ENCODE data around the gene MAGEC3. TPM values are rescaled to one million over a fixed set of nuclear protein-coding genes. Genes with fewer than 3 reads are reported as not detected.
A peak's percentile ranks its signal among the peaks of the same experiment; 100 is the strongest.

MAGEC3 gene
- total RNA-seq, 1 donor from 2014 or later: not detected

GRCh38 chrX:141924293-141924692 lies 86.2 kb downstream of the MAGEC3 start:
- H3K4me3 Mint-ChIP-seq (ENCODE audit: low read depth): no peak overlapping the region
- no peak for DNase-seq (ENCODE audit: low spot score, unreplicated experiment)
- TF ChIP-seq CTCF (IDR thresholded peaks at IDR 0.05; ENCODE audit: unreplicated experiment): no peak
- no peaks in the 10 kb centered on the region for H3K4me1 Mint-ChIP-seq (ENCODE audit: low read depth)
- no peak overlapping the region for H3K27ac Mint-ChIP-seq
- no peaks in the 10 kb centered on the region for H3K36me3 Mint-ChIP-seq (ENCODE audit: insufficient read depth)
- H3K9me3 Mint-ChIP-seq (ENCODE audit: low read depth): peaks cover 27% of the 10 kb centered on the region
- H3K27me3 Mint-ChIP-seq: no peaks in the 10 kb centered on the region

GRCh38 chrX:141928432-141928831 lies 90.3 kb downstream of the MAGEC3 start:
- no peak overlapping the region for H3K4me3 Mint-ChIP-seq (ENCODE audit: low read depth)
- DNase-seq (ENCODE audit: low spot score, unreplicated experiment): no peak
- no peaks in the 10 kb centered on the region for H3K36me3 Mint-ChIP-seq (ENCODE audit: insufficient read depth)
- no peak overlapping the region for H3K27ac Mint-ChIP-seq
- no peaks in the 10 kb centered on the region for H3K27me3 Mint-ChIP-seq
- H3K9me3 Mint-ChIP-seq (ENCODE audit: low read depth): peaks cover 25% of the 10 kb centered on the region
- no peak for TF ChIP-seq CTCF (IDR thresholded peaks at IDR 0.05; ENCODE audit: unreplicated experiment)
- no peaks in the 10 kb centered on the region for H3K4me1 Mint-ChIP-seq (ENCODE audit: low read depth)

GRCh38 chrX:141934059-141934641 lies 96.0 kb downstream of the MAGEC3 start:
- H3K9me3 Mint-ChIP-seq (ENCODE audit: low read depth): peaks cover 13% of the 10 kb centered on the region

GRCh38 chrX:141935645-141936044 lies 97.5 kb downstream of the MAGEC3 start:
- H3K9me3 Mint-ChIP-seq (ENCODE audit: low read depth): peaks cover 13% of the 10 kb centered on the region
- H3K4me3 Mint-ChIP-seq (ENCODE audit: low read depth): no peak overlapping the region
- no peak for TF ChIP-seq CTCF (IDR thresholded peaks at IDR 0.05; ENCODE audit: unreplicated experiment)
- no peak overlapping the region for H3K27ac Mint-ChIP-seq
- H3K4me1 Mint-ChIP-seq (ENCODE audit: low read depth): no peaks in the 10 kb centered on the region
- H3K36me3 Mint-ChIP-seq (ENCODE audit: insufficient read depth): no peaks in the 10 kb centered on the region
- H3K27me3 Mint-ChIP-seq: no peaks in the 10 kb centered on the region
- no peak for DNase-seq (ENCODE audit: low spot score, unreplicated experiment)

More at GRCh38 chrX:141934059-141934641, 96.0 kb downstream of the MAGEC3 start:
- DNase-seq (ENCODE audit: low spot score, unreplicated experiment): no peak
- Mint-ChIP-seq H3K36me3 (ENCODE audit: insufficient read depth) (no peaks in the 10 kb centered on the region), H3K4me3 (ENCODE audit: low read depth) (no peak overlapping the region), H3K27ac (no peak overlapping the region), H3K4me1 (ENCODE audit: low read depth) (no peaks in the 10 kb centered on the region), H3K27me3 (no peaks in the 10 kb centered on the region)
- TF ChIP-seq CTCF (IDR thresholded peaks at IDR 0.05; ENCODE audit: unreplicated experiment): no peak

GRCh38 chrX:141936080-141936479 lies 98.0 kb downstream of the MAGEC3 start:
- Mint-ChIP-seq H3K4me1 (ENCODE audit: low read depth) (no peaks in the 10 kb centered on the region), H3K9me3 (ENCODE audit: low read depth) (peaks cover 13% of the 10 kb centered on the region), H3K4me3 (ENCODE audit: low read depth) (no peak overlapping the region), H3K27me3 (no peaks in the 10 kb centered on the region), H3K27ac (no peak overlapping the region), H3K36me3 (ENCODE audit: insufficient read depth) (no peaks in the 10 kb centered on the region)
- TF ChIP-seq CTCF (IDR thresholded peaks at IDR 0.05; ENCODE audit: unreplicated experiment): peak; percentile 21
- no peak for DNase-seq (ENCODE audit: low spot score, unreplicated experiment)
